Left ventricle myocardium inferior (tissue), 1 donor: ENCODE measurements around the gene PLBD2. TPM values are rescaled to one million over a fixed set of nuclear protein-coding genes. Genes with fewer than 3 reads are reported as not detected.
A peak's percentile ranks its signal among the peaks of the same experiment; 100 is the strongest.

Experiments used
- DNase-seq: peaks from one replicate; pipeline ENCODE4 v3.0.0-alpha.2; 2020
- H3K27ac ChIP-seq: fragments of 200-600 bp; replicated peaks from 2 replicates; pipeline ENCODE4 v1.8.0; 2021
- H3K27me3 ChIP-seq: fragments of 200-600 bp; 2 replicates; pipeline ENCODE4 v1.8.0; 2021; ENCODE audit warnings: low read depth
- H3K36me3 ChIP-seq: fragments of 200-600 bp; 2 replicates; pipeline ENCODE4 v1.8.0; 2021
- H3K4me1 ChIP-seq: fragments of 200-600 bp; 2 replicates; pipeline ENCODE4 v1.8.0; 2021
- H3K4me3 ChIP-seq: fragments of 200-600 bp; 2 replicates; pipeline ENCODE4 v1.8.0; 2021; ENCODE audit warnings: mild to moderate bottlenecking, moderate library complexity
- H3K9me3 ChIP-seq: fragments of 200-600 bp; replicated peaks from 2 replicates; pipeline ENCODE4 v1.8.0; 2021
- CTCF ChIP-seq: fragments of 200-600 bp; IDR thresholded peaks from 2 replicates; pipeline ENCODE4 v1.8.0; 2021; ENCODE audit warnings: antibody characterized with exemption, mild to moderate bottlenecking, borderline replicate concordance
- intact Hi-C: fragments of 100-400 bp; cut with micrococcal nuclease; formaldehyde crosslinking; loops from one replicate; pipeline ENCODE4 v1.11.0; 2022
- total RNA-seq: library from RNA; stranded (reverse); fragmentation: NEBNext Ultra II Directional; extraction: Animal tissue kit (Norgen Biotek cat#: 25700); gene quantifications from one replicate; pipeline ENCODE4 v1.2.1, GENCODE V29; 2021
- donor health status: DM: no; HTN: yes; CAD: no; lungs with severe emphysema.

PLBD2 gene
- total RNA-seq, 1 donor from 2014 or later, result 28.9 TPM

GRCh38 chr12:113330505-113330904, 27.9 kb upstream of the PLBD2 start:
- intact Hi-C loops, result no loop called here
- no peaks in the 10 kb centered on the region for H3K9me3 ChIP-seq
- no peak for TF ChIP-seq CTCF

GRCh38 chr12:113332688-113333417, 25.5 kb upstream of the PLBD2 start:
- no peaks in the 10 kb centered on the region for H3K27me3 ChIP-seq
- no peak for TF ChIP-seq CTCF
- no peaks in the 10 kb centered on the region for H3K9me3 ChIP-seq
- peaks cover 22% of the 10 kb centered on the region for H3K36me3 ChIP-seq
- H3K4me3 ChIP-seq, result peak overlapping the region; percentile 92
- intact Hi-C loops, result no loop called here
- no peak for DNase-seq
- H3K27ac ChIP-seq, result peak overlapping the region; percentile 5
- H3K4me1 ChIP-seq, result peaks cover 55% of the 10 kb centered on the region

More at GRCh38 chr12:113330505-113330904, 27.9 kb upstream of the PLBD2 start:
- H3K36me3 ChIP-seq, result peaks cover 22% of the 10 kb centered on the region
- H3K4me1 ChIP-seq, result peaks cover 75% of the 10 kb centered on the region
- no peak overlapping the region for H3K27ac ChIP-seq
- H3K4me3 ChIP-seq, result no peak overlapping the region
- DNase-seq, result no peak
- H3K27me3 ChIP-seq, result no peaks in the 10 kb centered on the region

- no peak for TF ChIP-seq CTCF
- no peak for DNase-seq
- no peaks in the 10 kb centered on the region for H3K9me3 ChIP-seq
- H3K4me3 ChIP-seq, result peak overlapping the region; percentile 92
- peaks cover 22% of the 10 kb centered on the region for H3K36me3 ChIP-seq
- peaks cover 50% of the 10 kb centered on the region for H3K4me1 ChIP-seq
- intact Hi-C loops, result no loop called here
- H3K27ac ChIP-seq, result peak overlapping the region; percentile 5
- no peaks in the 10 kb centered on the region for H3K27me3 ChIP-seq
These were observed 25.0 kb upstream of the PLBD2 start for GRCh38 chr12:113333418-113333750.

GRCh38 chr12:113333877-113334785, 24.3 kb upstream of the PLBD2 start:
- H3K4me3 ChIP-seq, result peak overlapping the region; percentile 92
- intact Hi-C loops, result no loop called here
- peak; percentile 36 for DNase-seq
- H3K4me1 ChIP-seq, result peaks cover 42% of the 10 kb centered on the region
- no peaks in the 10 kb centered on the region for H3K9me3 ChIP-seq
- H3K36me3 ChIP-seq, result peaks cover 22% of the 10 kb centered on the region
- peak overlapping the region; percentile 85 for H3K27ac ChIP-seq
- TF ChIP-seq CTCF, result no peak
- no peaks in the 10 kb centered on the region for H3K27me3 ChIP-seq

- no peak for TF ChIP-seq CTCF
- H3K9me3 ChIP-seq, result no peaks in the 10 kb centered on the region
- peak within 1 kb of the TSS; percentile 92 for H3K4me3 ChIP-seq
- DNase-seq, result peak; percentile 90
- H3K27ac ChIP-seq, result peak within 1 kb of the TSS; percentile 85
- intact Hi-C loops, result no loop called here
- no peaks in the 10 kb centered on the region for H3K27me3 ChIP-seq
- H3K4me1 ChIP-seq, result peaks cover 34% of the 10 kb centered on the region
- peaks cover 22% of the 10 kb centered on the region for H3K36me3 ChIP-seq
These were observed 23.4 kb upstream of the PLBD2 start, which contains the start of gene SLC8B1 for GRCh38 chr12:113334786-113335539. Gene SLC8B1, minus strand, starts transcription at chr12:113335109. Its CDS starts 2,231 bp downstream, at chr12:113332878.
